ENCODE data around the gene CGB7. TPM values are rescaled to one million over a fixed set of nuclear protein-coding genes. Genes with fewer than 3 reads are reported as not detected.

CGB7 gene
- total and polyA plus RNA-seq, 2 of the 13 experiments (the other 11 are each of a cell fraction or from before 2014, with no cell fraction given), result 0.07 TPM; not detected in 1

DNA sequence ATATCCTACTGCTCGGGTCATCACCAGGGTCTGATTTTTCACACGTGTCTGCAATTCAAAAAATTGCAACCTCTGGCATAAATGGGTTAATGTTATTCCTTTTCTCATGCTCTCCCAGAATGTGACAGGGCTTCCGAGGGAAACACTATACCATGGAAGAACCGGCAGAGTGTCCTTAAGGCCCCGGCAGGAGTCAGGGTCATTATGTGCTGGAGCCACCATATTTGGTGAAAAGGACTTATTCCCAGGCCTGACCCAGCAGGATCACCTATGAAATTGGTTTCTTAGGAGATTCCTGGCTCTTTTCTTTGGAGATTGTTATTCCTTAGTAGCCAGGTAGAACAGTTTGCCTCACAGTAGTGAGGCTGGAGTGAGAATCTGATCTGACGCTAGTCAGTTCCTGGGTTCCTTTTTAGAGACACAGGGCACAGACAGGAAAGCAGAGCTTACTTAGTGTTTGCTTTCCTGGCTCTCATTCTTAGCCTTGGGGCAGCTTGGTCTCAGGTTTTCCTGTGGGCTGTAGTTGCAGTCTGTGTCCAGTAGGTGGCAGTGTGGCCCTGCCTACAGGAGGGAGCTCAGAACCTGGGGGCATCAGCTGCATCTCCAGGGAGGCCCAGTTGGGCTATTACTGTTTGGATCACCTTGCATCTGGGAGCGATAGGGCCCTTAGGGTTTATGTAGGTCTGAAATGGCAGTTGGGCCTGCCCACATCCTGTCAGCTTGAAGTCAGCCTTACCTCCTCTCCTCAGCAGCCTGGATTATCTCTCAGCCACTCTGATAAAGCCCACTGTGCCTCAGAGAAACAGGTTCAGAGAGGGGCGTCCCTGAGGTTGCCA is 40.1 kb upstream of the CGB7 start (continued):
- TF ChIP-seq ATM (IDR thresholded peaks at IDR 0.05; ENCODE audit: borderline replicate concordance) (no peak), ZNF121 (CRISPR knock-in tag; IDR thresholded peaks at IDR 0.05) (no peak), SIN3B (IDR thresholded peaks at IDR 0.05; ENCODE audit: low read length) (no peak), DNMT3B (CRISPR knock-in tag; conservative IDR thresholded peaks at IDR 0.05) (no peak), PCBP2 (optimal IDR thresholded peaks at IDR 0.05; ENCODE audit: low read depth, low read length, poor library complexity, severe bottlenecking) (no peak), SRSF1 (optimal IDR thresholded peaks at IDR 0.05; ENCODE audit: low read depth, low read length) (no peak), ZNF367 (CRISPR knock-in tag; IDR thresholded peaks at IDR 0.05; ENCODE audit: borderline replicate concordance) (0 out of 2 replicates have a peak, but pooled peaks have one; percentile 22), ZNF33A (CRISPR knock-in tag; IDR thresholded peaks at IDR 0.05; ENCODE audit: borderline replicate concordance) (no peak), CEBPB (IDR thresholded peaks at IDR 0.05; ENCODE audit: borderline replicate concordance, low read depth, low read length) (no peak), SP1 (IDR thresholded peaks at IDR 0.05) (no peak), SP1 (CRISPR knock-in tag; IDR thresholded peaks at IDR 0.05) (0 out of 2 replicates have a peak, but pooled peaks have one; percentile 6), TOPORS (CRISPR knock-in tag; IDR thresholded peaks at IDR 0.05) (no peak), EED (CRISPR knock-in tag; IDR thresholded peaks at IDR 0.05) (peak; percentile 64; the same call in 1 of the 2 replicates), GZF1 (CRISPR knock-in tag; IDR thresholded peaks at IDR 0.05) (no peak), ZNF343 (CRISPR knock-in tag; IDR thresholded peaks at IDR 0.05) (no peak), U2AF2 (IDR thresholded peaks at IDR 0.05; ENCODE audit: low read depth, low read length) (no peak)
- TF ChIP-seq, protein P1, sequence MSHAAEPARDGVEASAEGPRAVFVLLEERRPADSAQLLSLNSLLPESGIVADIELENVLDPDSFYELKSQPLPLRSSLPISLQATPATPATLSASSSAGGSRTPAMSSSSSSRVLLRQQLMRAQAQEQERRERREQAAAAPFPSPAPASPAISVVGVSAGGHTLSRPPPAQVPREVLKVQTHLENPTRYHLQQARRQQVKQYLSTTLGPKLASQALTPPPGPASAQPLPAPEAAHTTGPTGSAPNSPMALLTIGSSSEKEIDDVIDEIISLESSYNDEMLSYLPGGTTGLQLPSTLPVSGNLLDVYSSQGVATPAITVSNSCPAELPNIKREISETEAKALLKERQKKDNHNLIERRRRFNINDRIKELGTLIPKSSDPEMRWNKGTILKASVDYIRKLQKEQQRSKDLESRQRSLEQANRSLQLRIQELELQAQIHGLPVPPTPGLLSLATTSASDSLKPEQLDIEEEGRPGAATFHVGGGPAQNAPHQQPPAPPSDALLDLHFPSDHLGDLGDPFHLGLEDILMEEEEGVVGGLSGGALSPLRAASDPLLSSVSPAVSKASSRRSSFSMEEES (CRISPR knock-in tag; IDR thresholded peaks at IDR 0.05), result no peak
- TF ChIP-seq, protein P2, sequence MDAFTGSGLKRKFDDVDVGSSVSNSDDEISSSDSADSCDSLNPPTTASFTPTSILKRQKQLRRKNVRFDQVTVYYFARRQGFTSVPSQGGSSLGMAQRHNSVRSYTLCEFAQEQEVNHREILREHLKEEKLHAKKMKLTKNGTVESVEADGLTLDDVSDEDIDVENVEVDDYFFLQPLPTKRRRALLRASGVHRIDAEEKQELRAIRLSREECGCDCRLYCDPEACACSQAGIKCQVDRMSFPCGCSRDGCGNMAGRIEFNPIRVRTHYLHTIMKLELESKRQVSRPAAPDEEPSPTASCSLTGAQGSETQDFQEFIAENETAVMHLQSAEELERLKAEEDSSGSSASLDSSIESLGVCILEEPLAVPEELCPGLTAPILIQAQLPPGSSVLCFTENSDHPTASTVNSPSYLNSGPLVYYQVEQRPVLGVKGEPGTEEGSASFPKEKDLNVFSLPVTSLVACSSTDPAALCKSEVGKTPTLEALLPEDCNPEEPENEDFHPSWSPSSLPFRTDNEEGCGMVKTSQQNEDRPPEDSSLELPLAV (CRISPR knock-in tag; conservative IDR thresholded peaks at IDR 0.05; ENCODE audit: low read depth), result no peak
- TF ChIP-seq, protein P3, sequence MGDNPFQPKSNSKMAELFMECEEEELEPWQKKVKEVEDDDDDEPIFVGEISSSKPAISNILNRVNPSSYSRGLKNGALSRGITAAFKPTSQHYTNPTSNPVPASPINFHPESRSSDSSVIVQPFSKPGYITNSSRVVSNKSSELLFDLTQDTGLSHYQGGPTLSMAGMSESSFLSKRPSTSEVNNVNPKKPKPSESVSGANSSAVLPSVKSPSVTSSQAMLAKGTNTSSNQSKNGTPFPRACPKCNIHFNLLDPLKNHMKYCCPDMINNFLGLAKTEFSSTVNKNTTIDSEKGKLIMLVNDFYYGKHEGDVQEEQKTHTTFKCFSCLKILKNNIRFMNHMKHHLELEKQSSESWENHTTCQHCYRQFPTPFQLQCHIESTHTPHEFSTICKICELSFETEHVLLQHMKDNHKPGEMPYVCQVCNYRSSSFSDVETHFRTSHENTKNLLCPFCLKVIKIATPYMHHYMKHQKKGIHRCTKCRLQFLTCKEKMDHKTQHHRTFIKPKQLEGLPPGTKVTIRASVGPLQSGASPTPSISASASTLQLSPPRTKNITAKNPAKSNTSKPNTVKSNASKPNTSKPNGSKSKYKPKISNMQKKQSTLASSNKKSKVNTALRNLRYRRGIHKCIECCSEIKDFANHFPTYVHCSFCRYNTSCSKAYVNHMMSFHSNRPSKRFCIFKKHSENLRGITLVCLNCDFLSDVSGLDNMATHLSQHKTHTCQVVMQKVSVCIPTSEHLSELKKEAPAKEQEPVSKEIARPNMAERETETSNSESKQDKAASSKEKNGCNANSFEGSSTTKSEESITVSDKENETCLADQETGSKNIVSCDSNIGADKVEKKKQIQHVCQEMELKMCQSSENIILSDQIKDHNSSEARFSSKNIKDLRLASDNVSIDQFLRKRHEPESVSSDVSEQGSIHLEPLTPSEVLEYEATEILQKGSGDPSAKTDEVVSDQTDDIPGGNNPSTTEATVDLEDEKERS (CRISPR knock-in tag; IDR thresholded peaks at IDR 0.05), result no peak
- TF ChIP-seq, protein P4, sequence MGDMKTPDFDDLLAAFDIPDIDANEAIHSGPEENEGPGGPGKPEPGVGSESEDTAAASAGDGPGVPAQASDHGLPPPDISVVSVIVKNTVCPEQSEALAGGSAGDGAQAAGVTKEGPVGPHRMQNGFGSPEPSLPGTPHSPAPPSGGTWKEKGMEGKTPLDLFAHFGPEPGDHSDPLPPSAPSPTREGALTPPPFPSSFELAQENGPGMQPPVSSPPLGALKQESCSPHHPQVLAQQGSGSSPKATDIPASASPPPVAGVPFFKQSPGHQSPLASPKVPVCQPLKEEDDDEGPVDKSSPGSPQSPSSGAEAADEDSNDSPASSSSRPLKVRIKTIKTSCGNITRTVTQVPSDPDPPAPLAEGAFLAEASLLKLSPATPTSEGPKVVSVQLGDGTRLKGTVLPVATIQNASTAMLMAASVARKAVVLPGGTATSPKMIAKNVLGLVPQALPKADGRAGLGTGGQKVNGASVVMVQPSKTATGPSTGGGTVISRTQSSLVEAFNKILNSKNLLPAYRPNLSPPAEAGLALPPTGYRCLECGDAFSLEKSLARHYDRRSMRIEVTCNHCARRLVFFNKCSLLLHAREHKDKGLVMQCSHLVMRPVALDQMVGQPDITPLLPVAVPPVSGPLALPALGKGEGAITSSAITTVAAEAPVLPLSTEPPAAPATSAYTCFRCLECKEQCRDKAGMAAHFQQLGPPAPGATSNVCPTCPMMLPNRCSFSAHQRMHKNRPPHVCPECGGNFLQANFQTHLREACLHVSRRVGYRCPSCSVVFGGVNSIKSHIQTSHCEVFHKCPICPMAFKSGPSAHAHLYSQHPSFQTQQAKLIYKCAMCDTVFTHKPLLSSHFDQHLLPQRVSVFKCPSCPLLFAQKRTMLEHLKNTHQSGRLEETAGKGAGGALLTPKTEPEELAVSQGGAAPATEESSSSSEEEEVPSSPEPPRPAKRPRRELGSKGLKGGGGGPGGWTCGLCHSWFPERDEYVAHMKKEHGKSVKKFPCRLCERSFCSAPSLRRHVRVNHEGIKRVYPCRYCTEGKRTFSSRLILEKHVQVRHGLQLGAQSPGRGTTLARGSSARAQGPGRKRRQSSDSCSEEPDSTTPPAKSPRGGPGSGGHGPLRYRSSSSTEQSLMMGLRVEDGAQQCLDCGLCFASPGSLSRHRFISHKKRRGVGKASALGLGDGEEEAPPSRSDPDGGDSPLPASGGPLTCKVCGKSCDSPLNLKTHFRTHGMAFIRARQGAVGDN (CRISPR knock-in tag; IDR thresholded peaks at IDR 0.05), result peak; percentile 24; the same call in 1 of the 2 replicates
